NCI-H1436 (cell line): ENCODE results near the gene IFNAR1.
"Not testable (repeated sequence)": the region's sequence is repeated elsewhere in the genome, so short reads cannot be mapped to it uniquely, and the experiment has no call there.

Experiments used
- DNase-seq: peaks from one replicate; lab custom pipeline; 2025; lab: John Stamatoyannopoulos, UW

Gene IFNAR1

GRCh38 chr21:33308586-33309490 lies 15.9 kb upstream of the IFNAR1 start:
- DNase-seq: peak; percentile 3

GRCh38 chr21:33309778-33310177 lies 15.0 kb upstream of the IFNAR1 start:
- DNase-seq: no peak

DNA sequence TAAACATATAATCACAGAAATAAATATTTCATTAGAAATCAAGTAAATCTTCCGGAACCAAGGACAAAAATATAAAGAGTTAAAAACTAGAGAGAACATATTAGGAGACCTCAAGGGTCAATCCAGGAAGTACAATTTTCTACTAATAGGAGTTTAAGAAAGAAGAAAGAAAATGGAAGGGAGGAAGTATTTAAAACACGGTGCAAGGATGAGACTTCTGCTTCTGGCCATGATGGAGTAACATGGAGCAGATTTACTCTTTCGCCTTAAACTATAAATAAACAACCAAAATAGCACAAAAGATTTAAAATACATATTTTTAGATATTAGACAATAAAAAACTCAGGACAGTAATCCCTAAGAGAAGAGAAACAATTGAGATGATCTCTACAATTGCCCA lies 12.6 kb upstream of the IFNAR1 start:
- DNase-seq: no peak

- no peak for DNase-seq
Observed at GRCh38 chr21:33313183-33313582, 11.6 kb upstream of the IFNAR1 start.

- no peak for DNase-seq
Observed at GRCh38 chr21:33313611-33314010, 11.2 kb upstream of the IFNAR1 start.

- no peak for DNase-seq
Observed at GRCh38 chr21:33314111-33314510, 10.7 kb upstream of the IFNAR1 start.

GRCh38 chr21:33315946-33316710 lies 8.6 kb upstream of the IFNAR1 start:
- no peak for DNase-seq

- no peak for DNase-seq
Observed at GRCh38 chr21:33317145-33317544, 7.6 kb upstream of the IFNAR1 start.

DNA sequence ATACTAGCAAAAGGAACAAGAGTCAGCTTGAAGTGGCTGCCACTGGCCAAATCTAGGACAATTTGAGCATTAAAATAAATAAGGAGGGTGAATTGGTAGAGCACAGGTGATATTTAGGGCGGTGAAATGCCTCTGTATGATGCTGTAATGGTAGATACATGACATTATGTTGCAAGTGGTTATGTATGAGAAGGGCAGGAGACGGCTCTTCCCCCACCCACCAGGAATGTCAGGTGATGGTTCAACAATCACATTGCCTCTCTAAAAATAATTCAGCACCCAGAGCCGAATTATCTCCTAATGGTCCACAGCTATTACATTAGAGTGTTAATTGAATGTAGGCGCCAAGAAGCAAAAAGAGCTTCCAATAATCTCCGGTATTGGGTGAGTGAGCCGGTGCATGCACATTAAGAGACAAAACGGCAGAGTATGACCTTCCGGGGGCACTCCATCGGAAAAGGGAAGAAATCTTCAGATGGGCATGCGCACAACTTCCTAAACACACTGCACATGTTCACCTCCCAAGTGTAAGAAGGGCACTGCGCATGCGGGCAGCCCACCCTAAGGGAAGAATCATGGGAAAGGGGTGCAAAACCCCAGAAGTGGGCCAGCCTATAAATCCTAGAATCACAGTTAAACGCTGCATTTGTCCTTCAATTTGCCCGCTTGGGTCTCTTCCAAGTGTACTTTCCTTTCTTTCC lies 6.8 kb upstream of the IFNAR1 start:
- DNase-seq: no peak

- not testable (repeated sequence) for DNase-seq
Observed at GRCh38 chr21:33321005-33321404, 3.8 kb upstream of the IFNAR1 start.

DNA sequence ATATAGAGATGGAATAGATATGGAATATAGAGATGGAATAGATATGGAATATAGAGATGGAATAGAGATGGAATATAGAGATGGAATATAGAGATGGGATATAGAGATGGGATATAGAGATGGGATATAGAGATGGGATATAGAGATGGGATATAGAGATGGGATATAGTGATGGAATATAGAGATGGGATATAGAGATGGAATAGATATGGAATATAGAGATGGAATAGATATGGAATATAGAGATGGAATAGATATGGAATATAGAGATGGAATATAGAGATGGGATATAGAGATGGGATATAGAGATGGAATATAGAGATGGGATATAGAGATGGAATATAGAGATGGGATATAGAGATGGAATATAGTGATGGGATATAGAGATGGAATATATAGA lies 1.2 kb upstream of the IFNAR1 start:
- DNase-seq: not testable (repeated sequence)

DNA sequence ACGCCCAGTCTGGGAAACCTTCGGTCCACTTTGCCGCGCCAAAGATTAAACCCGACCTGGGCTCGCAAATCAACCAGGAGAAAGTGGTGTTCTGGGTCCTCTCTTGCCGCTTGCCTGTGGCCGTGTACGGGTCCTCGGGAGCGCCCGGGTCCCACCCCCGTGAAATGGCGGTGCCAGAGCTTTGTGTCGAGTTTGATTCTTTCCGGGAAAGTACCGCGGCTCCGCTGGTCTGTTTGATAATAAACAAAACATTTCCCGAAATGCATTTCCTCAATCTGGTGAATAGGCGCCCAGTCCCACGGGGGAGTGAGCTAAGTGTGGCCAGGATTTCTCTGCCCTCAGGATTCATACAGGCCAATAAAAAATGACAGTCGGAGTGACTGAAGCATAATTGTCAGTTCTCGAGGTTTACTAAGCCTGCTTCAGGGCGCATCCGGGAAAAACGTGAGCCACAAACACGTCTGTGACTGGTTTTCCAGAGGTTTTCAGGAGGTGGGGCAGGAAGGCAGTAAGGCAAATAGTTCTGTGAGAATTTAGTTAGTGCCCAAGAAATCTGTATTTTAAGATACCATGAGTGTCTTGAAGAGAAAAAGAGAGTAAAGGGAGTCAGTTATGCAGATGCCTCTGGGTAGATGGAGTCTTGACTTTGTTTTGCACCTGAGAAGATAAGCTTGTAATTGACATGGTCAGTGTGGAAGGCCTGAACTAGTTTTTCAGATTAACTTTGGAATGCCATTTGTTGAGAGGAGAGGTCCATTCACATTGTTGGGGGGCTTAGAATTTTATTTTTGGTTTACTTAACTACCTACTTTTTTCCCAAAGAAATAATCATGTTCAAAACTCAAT lies 675 bp downstream of the IFNAR1 start:
- DNase-seq: peak; percentile 56

DNA sequence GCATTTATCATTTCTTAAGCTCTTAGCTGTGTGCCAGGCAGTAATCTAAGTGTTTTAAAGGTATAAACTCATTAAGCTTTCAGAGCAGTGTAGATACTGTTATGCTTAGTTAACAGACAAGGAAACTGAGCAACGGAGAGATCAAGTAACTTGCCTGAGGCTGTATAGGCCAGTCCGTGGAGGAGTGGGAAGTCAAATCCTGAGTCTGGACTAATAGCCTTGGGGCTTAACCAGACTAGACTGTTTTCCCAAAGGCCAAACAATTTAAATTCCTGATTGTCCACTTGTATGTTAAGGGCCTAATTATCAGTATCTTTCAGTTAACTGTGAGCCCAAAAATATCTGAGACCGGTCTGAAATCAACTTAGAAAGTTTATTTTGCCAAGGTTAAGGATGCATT lies 2.6 kb downstream of the IFNAR1 start:
- no peak for DNase-seq

- DNase-seq: no peak
Observed at GRCh38 chr21:33327792-33328433, 3.1 kb downstream of the IFNAR1 start.

DNA sequence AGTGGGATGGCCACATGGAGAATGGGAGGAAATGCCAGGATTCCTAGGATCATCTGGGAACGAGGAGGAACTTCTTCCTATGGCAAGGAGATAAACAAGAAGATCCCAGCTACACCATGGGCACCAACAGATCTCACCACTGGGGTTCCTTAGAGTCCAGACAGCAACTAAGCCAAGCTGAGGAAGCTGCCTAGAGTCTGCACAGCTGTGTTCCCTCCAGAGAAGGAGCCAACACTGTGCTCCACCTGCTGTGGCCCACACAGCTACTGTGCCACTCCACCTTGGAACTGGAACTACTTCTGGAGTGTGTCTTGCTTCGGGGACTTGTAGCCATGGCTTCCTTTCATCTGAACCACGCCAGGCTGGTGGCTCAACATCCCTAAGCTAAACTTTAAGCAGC lies 6.0 kb downstream of the IFNAR1 start:
- DNase-seq: no peak

- no peak for DNase-seq
Observed at GRCh38 chr21:33332143-33332542, 7.4 kb downstream of the IFNAR1 start.

- no peak for DNase-seq
Observed at GRCh38 chr21:33334191-33334590, 9.4 kb downstream of the IFNAR1 start.

- DNase-seq: no peak
Observed at GRCh38 chr21:33334824-33335223, 10.1 kb downstream of the IFNAR1 start.

GRCh38 chr21:33339135-33339534 lies 14.4 kb downstream of the IFNAR1 start:
- DNase-seq: no peak

DNA sequence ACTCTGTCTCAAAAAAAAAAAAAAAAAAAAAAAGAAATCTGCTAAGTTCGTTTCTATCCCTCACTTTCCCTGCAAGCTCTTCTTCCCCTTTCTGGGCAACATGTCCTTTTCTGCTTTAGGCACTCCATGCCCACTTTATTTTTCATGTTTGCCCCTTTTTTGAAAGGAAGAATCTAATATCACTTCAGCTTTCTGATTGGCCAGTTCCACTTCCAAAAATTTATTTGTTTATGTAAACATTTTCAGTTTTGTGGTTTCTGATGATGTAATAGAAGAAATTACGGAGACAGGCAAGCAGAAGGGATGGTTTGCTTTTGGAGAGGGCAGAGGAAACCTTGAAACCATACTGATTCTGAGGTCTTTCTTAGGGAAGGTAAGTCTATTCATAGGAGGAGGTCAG lies 15.1 kb downstream of the IFNAR1 start:
- no peak for DNase-seq

GRCh38 chr21:33345751-33346238 lies 21.0 kb downstream of the IFNAR1 start:
- no peak for DNase-seq
